SU-DHL-6 (cell line): ENCODE measurements around the gene GMEB2.
"Not testable (repeated sequence)": the region's sequence is repeated elsewhere in the genome, so short reads cannot be mapped to it uniquely, and the experiment has no call there.

Source experiments
- H2AFZ ChIP-seq: fragments of 200-600 bp; sonication (generic); 2 replicates; pipeline ENCODE4 v1.6.1; 2014; ENCODE audit warnings: low read depth, mild to moderate bottlenecking, moderate library complexity, mixed read lengths, antibody characterized with exemption, low read length; ENCODE audit not compliant: severe bottlenecking
- H3F3A ChIP-seq: fragments of 200-600 bp; shearing (Covaris generic); 2 replicates; pipeline ENCODE4 v1.6.0; 2016; ENCODE audit warnings: antibody characterized with exemption, mild to moderate bottlenecking; ENCODE audit not compliant: insufficient read depth
- H3K27ac ChIP-seq: fragments of 200-600 bp; sonication (generic); 2 replicates; pipeline ENCODE4 v1.5.1; 2016; ENCODE audit warnings: low read depth, mild to moderate bottlenecking, low read length, moderate library complexity, mixed read lengths
- H3K27me3 ChIP-seq: fragments of 200-600 bp; sonication (generic), shearing (Covaris generic); 2 replicates; pipeline ENCODE4 v1.6.0; 2014; ENCODE audit warnings: mild to moderate bottlenecking, low read length
- H3K36me3 ChIP-seq: fragments of 200-600 bp; sonication (generic); 2 replicates; pipeline ENCODE4 v1.6.1; 2014; ENCODE audit warnings: mild to moderate bottlenecking, low read length, mixed read lengths
- H3K4me2 ChIP-seq: fragments of 300-600, 200-600 bp; shearing (Covaris generic), sonication (generic); 2 replicates; pipeline ENCODE4 v1.6.0; 2014; ENCODE audit warnings: low read length, low read depth, mild to moderate bottlenecking; ENCODE audit not compliant: poor library complexity, severe bottlenecking
- H3K4me3 ChIP-seq: fragments of 200-600 bp; sonication (generic); 2 replicates; pipeline ENCODE4 v1.5.1; 2014; ENCODE audit warnings: antibody characterized with exemption, low read length, mild to moderate bottlenecking, mixed read lengths; ENCODE audit not compliant: insufficient read depth, poor library complexity, severe bottlenecking
- H3K79me2 ChIP-seq: fragments of 200-600 bp; sonication (generic); 2 replicates; pipeline ENCODE4 v1.6.1; 2014; ENCODE audit warnings: mild to moderate bottlenecking, low read length, moderate library complexity; ENCODE audit not compliant: insufficient read depth
- H3K9ac ChIP-seq: fragments of 200-600 bp; sonication (generic); 2 replicates; pipeline ENCODE4 v1.7.0; 2014; ENCODE audit warnings: mild to moderate bottlenecking, low read length
- H3K9me2 ChIP-seq: fragments of 200-600 bp; sonication (generic); replicated peaks from 2 replicates; pipeline ENCODE4 v1.6.1; 2014; ENCODE audit warnings: low read length; ENCODE audit not compliant: insufficient read depth
- H3K9me3 ChIP-seq: fragments of 200-600 bp; sonication (generic); 2 replicates; pipeline ENCODE4 v1.6.1; 2014; ENCODE audit warnings: low read length, mixed read lengths; ENCODE audit not compliant: insufficient read depth
- H4K20me1 ChIP-seq: fragments of 200-600 bp; sonication (generic); 2 replicates; pipeline ENCODE4 v1.6.1; 2014; ENCODE audit warnings: low read depth, mild to moderate bottlenecking, antibody characterized with exemption, low read length, moderate library complexity, mixed read lengths
- EZH2phosphoT487 ChIP-seq: fragments of 200-600 bp; sonication (generic), shearing (Covaris generic); conservative IDR thresholded peaks from 2 replicates; pipeline ENCODE4 v1.6.1; 2018; ENCODE audit warnings: mild to moderate bottlenecking, antibody characterized with exemption, low read length, moderate library complexity, mixed read lengths
- TF ChIP-seq, protein P1 (sequence below): fragments of 200-600 bp; sonication (generic); IDR thresholded peaks from one replicate; pipeline ENCODE4 v1.5.1; 2017; ENCODE audit warnings: antibody characterized with exemption, mild to moderate bottlenecking, low read length, moderate library complexity; ENCODE audit not compliant: insufficient read depth, poor library complexity, severe bottlenecking

GMEB2 gene

DNA sequence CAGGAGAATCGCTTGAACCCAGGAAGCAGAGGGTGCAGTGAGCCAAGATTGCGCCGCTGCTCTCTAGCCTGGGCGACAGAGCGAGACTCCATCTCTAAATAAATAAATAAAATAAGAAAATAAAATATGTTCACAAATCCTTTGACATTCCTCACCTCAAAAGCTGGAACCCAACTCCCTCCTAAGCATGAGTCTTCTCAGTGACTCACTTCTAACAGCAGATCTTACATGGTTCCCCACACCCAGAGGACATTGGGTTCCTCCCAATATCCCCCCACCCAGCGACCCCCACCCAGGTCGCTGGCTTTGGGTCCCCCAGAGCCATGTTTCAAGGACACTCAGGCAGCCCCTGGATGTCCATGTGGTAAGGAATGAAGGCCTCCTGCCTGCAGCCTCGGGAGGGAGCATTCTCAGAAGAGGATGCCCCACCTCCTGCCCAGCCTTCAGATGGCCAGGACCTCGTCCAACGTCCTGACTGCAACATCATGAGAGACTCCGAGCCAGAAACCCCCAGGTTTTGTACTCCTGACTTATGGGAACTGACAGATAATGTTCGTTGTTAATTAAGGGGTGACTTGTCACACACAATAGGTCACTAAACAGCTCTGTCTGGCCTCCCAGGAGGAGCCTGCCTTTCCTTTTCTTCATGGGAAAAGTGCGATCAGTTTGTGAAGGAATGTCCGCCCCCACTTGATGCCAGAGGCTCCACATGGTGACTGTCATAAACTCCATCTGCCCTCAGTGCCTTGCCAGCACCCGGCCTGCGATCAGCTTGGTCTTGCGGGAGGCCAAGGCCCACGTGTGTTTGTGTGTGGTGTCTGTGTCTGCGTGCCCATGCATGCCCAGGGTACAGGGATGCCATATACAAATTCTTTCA is 10.1 kb upstream of the GMEB2 start:
- no peaks in the 10 kb centered on the region for H3K79me2 ChIP-seq
- H3K36me3 ChIP-seq = no peaks in the 10 kb centered on the region
- no peak overlapping the region for H2AFZ ChIP-seq
- no peak overlapping the region for H3K4me3 ChIP-seq
- no peak overlapping the region for H3K4me2 ChIP-seq
- no peak overlapping the region for H3K27ac ChIP-seq
- no peaks in the 10 kb centered on the region for H3K27me3 ChIP-seq
- no peaks in the 10 kb centered on the region for H3K9me3 ChIP-seq
- no peaks in the 10 kb centered on the region for H3K9me2 ChIP-seq
- no peaks in the 10 kb centered on the region for H3F3A ChIP-seq
- no peaks in the 10 kb centered on the region for H4K20me1 ChIP-seq
- TF ChIP-seq EZH2phosphoT487 = no peak
- TF ChIP-seq, protein P1, sequence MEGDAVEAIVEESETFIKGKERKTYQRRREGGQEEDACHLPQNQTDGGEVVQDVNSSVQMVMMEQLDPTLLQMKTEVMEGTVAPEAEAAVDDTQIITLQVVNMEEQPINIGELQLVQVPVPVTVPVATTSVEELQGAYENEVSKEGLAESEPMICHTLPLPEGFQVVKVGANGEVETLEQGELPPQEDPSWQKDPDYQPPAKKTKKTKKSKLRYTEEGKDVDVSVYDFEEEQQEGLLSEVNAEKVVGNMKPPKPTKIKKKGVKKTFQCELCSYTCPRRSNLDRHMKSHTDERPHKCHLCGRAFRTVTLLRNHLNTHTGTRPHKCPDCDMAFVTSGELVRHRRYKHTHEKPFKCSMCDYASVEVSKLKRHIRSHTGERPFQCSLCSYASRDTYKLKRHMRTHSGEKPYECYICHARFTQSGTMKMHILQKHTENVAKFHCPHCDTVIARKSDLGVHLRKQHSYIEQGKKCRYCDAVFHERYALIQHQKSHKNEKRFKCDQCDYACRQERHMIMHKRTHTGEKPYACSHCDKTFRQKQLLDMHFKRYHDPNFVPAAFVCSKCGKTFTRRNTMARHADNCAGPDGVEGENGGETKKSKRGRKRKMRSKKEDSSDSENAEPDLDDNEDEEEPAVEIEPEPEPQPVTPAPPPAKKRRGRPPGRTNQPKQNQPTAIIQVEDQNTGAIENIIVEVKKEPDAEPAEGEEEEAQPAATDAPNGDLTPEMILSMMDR = no peak
- no peak overlapping the region for H3K9ac ChIP-seq

DNA sequence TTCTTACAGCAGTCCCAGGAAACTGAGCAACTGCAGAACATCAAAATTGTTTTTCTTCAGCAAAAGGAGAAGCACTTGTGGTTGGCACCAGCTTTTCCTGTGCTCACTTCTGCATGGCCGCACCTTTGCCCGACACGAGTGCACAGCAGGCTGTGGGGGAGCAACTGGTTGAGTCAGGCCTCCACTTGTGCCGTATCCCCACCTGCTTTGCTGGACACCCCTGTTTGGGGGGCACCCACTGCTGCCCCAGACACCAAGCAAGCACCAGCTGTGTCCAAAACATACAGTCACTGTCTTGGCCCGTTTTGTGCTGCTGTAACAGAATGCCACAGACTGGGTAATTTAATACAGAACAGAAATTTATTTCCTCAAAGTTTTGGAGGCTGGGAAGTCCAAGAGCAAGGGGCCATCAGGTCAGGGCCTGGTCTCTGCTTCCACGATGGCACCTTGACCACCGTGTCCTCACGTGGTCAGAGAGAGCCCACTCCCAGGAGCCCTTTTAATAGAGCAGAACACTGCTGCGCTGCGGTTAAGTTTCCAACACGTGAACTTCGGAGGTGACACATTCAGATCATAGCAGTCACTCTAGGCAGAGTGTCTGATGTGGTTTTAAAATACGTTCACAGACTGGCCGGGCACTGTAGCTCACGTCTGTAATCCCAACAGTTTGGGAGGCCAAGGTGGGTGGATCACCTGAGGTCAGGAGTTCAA is 8.7 kb upstream of the GMEB2 start:
- no peak overlapping the region for H2AFZ ChIP-seq
- TF ChIP-seq EZH2phosphoT487 = no peak
- TF ChIP-seq, protein P1 = no peak
- no peak overlapping the region for H3K4me3 ChIP-seq
- H3K27me3 ChIP-seq = no peaks in the 10 kb centered on the region
- no peak overlapping the region for H3K27ac ChIP-seq
- no peak overlapping the region for H3K9ac ChIP-seq
- H3F3A ChIP-seq = no peaks in the 10 kb centered on the region
- H3K9me2 ChIP-seq = no peaks in the 10 kb centered on the region
- no peaks in the 10 kb centered on the region for H3K9me3 ChIP-seq
- H3K79me2 ChIP-seq = no peaks in the 10 kb centered on the region
- H3K36me3 ChIP-seq = no peaks in the 10 kb centered on the region
- no peak overlapping the region for H3K4me2 ChIP-seq
- H4K20me1 ChIP-seq = no peaks in the 10 kb centered on the region

- Histone ChIP-seq H2AFZ (no peak overlapping the region), H3F3A (0 out of 2 replicates have a peak, but pooled peaks cover 1% of the 10 kb centered on the region), H4K20me1 (no peaks in the 10 kb centered on the region), H3K79me2 (no peaks in the 10 kb centered on the region), H3K27ac (no peak overlapping the region), H3K4me3 (no peak overlapping the region), H3K9ac (no peak overlapping the region), H3K36me3 (no peaks in the 10 kb centered on the region), H3K9me2 (no peaks in the 10 kb centered on the region), H3K9me3 (no peaks in the 10 kb centered on the region), H3K27me3 (no peaks in the 10 kb centered on the region), H3K4me2 (no peak overlapping the region)
- TF ChIP-seq EZH2phosphoT487 = no peak
- TF ChIP-seq, protein P1 = no peak
Measured at GRCh38 chr20:63633732-63634131, 6.8 kb upstream of the GMEB2 start.

- not testable (repeated sequence) for H3K36me3 ChIP-seq, H3K27ac ChIP-seq
Measured at GRCh38 chr20:63631426-63631825, 4.5 kb upstream of the GMEB2 start.

GRCh38 chr20:63630956-63631355 is 4.1 kb upstream of the GMEB2 start:
- not testable (repeated sequence) for H3K27me3 ChIP-seq, H3K4me3 ChIP-seq, H3K4me2 ChIP-seq, H3K36me3 ChIP-seq, H3K9me3 ChIP-seq, H3K9me2 ChIP-seq, H3K27ac ChIP-seq, H2AFZ ChIP-seq, H3K9ac ChIP-seq, H3F3A ChIP-seq, H4K20me1 ChIP-seq
- H3K79me2 ChIP-seq = peaks cover 12% of the 10 kb centered on the region

More at GRCh38 chr20:63631426-63631825, 4.5 kb upstream of the GMEB2 start:
- not testable (repeated sequence) for H3K27me3 ChIP-seq, H4K20me1 ChIP-seq, H3K79me2 ChIP-seq, H3K9me3 ChIP-seq, H3K4me2 ChIP-seq, H2AFZ ChIP-seq, H3K9ac ChIP-seq, H3K9me2 ChIP-seq, H3K4me3 ChIP-seq, H3F3A ChIP-seq
